ENCODE measurements around the gene FOXB1.

DNA sequence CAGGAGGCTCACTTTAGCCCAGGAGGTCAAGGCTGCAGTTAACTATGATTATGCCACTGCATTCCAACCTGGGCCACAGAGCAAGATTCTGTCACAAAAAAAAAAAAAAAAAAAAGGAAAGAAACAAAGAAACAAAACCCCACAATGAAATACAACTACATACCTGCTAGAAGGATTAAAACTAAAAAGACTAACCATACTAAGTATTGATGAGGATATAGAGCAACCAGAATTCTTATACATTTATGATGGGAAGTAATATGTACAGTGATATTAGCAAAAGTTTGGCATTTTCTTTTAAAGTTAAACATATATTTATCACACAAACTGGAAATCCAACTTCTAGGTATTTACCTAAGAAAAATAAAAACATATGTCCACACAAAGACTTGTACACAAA, 40.2 kb upstream of the FOXB1 start:
- TF ChIP-seq, protein P1, sequence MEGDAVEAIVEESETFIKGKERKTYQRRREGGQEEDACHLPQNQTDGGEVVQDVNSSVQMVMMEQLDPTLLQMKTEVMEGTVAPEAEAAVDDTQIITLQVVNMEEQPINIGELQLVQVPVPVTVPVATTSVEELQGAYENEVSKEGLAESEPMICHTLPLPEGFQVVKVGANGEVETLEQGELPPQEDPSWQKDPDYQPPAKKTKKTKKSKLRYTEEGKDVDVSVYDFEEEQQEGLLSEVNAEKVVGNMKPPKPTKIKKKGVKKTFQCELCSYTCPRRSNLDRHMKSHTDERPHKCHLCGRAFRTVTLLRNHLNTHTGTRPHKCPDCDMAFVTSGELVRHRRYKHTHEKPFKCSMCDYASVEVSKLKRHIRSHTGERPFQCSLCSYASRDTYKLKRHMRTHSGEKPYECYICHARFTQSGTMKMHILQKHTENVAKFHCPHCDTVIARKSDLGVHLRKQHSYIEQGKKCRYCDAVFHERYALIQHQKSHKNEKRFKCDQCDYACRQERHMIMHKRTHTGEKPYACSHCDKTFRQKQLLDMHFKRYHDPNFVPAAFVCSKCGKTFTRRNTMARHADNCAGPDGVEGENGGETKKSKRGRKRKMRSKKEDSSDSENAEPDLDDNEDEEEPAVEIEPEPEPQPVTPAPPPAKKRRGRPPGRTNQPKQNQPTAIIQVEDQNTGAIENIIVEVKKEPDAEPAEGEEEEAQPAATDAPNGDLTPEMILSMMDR (IDR thresholded peaks at IDR 0.05): no peak
- TF ChIP-seq POLR2AphosphoS5 (IDR thresholded peaks at IDR 0.05) (no peak), POLR2A (IDR thresholded peaks at IDR 0.05) (no peak)

All from transverse colon (tissue), 4 donors.